GM12892 (cell line): Measurements from ENCODE around the gene LCOR.

Experiments used
- POLR2A ChIP-seq: IDR thresholded peaks from 2 replicates; pipeline ENCODE4 v1.6.1; 2011; ENCODE audit warnings: low read depth, low read length, control low read depth
- POLR2AphosphoS5 ChIP-seq: IDR thresholded peaks from 2 replicates; pipeline ENCODE4 v1.6.1; 2011; ENCODE audit warnings: low read depth, low read length, control low read depth
- TAF1 ChIP-seq: IDR thresholded peaks from 2 replicates; pipeline ENCODE4 v1.6.1; 2011; ENCODE audit warnings: low read depth, mild to moderate bottlenecking, control low read depth, low read length, borderline replicate concordance

DNA sequence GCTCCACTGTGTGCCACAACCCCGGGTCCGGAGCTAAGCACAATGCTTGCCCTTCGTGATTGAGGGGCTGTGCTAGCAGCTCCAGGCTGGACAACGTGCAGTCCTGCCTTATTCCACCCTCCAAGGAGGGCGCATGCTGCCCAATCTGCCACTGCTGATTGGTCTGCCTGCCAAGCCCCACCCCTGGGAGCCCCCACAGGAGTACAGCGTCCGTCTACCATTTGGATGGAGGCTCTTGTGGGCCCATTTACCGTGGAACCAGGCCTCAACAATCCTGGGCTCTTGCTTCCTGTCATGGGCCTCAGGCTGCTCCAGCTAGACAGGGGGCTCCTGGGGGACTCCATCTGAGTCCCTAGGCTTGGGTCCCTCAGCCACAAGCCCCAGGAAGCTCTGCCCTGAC lies 180.4 kb downstream of the LCOR start:
- TF ChIP-seq POLR2A (no peak), POLR2AphosphoS5 (no peak), TAF1 (no peak)
